Omental fat pad (tissue), 4 donors: ENCODE results near the gene ARHGAP29. TPM values are rescaled to one million over a fixed set of nuclear protein-coding genes. Genes with fewer than 3 reads are reported as not detected.
A peak's percentile ranks its signal among the peaks of the same experiment; 100 is the strongest.

Experiments
- ATAC-seq: fragments of 150-250 bp; one replicate; pipeline ENCODE4 v1.9.1; 2016; ENCODE audit warnings: mild to moderate bottlenecking, moderate library complexity; ENCODE audit not compliant: low FRiP score
- DNase-seq: peaks from one replicate; pipeline ENCODE4 v3.0.0-alpha.2; 2019; ENCODE audit warnings: low spot score
- CTCF ChIP-seq, 3 donors: fragments of 450-650 bp; IDR thresholded peaks; one replicate each; pipeline ENCODE4 v1.5.1; 2016 to 2017; ENCODE audit warnings: antibody characterized with exemption in 3 of 3, mild to moderate bottlenecking in 3 of 3, moderate library complexity in 2 of 3
- total RNA-seq, 4 donors: library from RNA; depleted of rRNA; stranded (reverse); fragments of >200 nt; gene quantifications; one replicate each; pipeline ENCODE4 v1.1.0, GENCODE V29; 2016

Gene ARHGAP29
- total RNA-seq, 4 donors from 2014 or later, result 43.8 to 129 (median 77.1) TPM

GRCh38 chr1:94260635-94261387 is 23.4 kb upstream of the ARHGAP29 start:
- ATAC-seq, result no peak
- no peak for DNase-seq
- no peak for TF ChIP-seq CTCF (IDR thresholded peaks at IDR 0.05)

GRCh38 chr1:94259635-94260289 is 22.4 kb upstream of the ARHGAP29 start:
- TF ChIP-seq CTCF (IDR thresholded peaks at IDR 0.05), result no peak
- ATAC-seq, result no peak

GRCh38 chr1:94258873-94259331 is 21.5 kb upstream of the ARHGAP29 start:
- DNase-seq (no peak), ATAC-seq (peak; percentile 95)
- TF ChIP-seq CTCF (IDR thresholded peaks at IDR 0.05), result no peak

More at GRCh38 chr1:94259635-94260289, 22.4 kb upstream of the ARHGAP29 start:
- no peak for DNase-seq

GRCh38 chr1:94257444-94257843 is 20.1 kb upstream of the ARHGAP29 start:
- TF ChIP-seq CTCF (IDR thresholded peaks at IDR 0.05), result no peak
- ATAC-seq, result no peak
- DNase-seq, result no peak

- no peak for TF ChIP-seq CTCF (IDR thresholded peaks at IDR 0.05)
- ATAC-seq, result no peak
These were observed 18.1 kb upstream of the ARHGAP29 start for GRCh38 chr1:94255476-94255875.

GRCh38 chr1:94254073-94254810 is 16.9 kb upstream of the ARHGAP29 start:
- no peak for TF ChIP-seq CTCF (IDR thresholded peaks at IDR 0.05)
- DNase-seq (no peak), ATAC-seq (no peak)

More at GRCh38 chr1:94255476-94255875, 18.1 kb upstream of the ARHGAP29 start:
- DNase-seq, result no peak
